Ecto neural progenitor cell (in vitro differentiated cells): ENCODE results near the gene DICER1.
A peak's percentile ranks its signal among the peaks of the same experiment; 100 is the strongest.

Experiments used
- DNase-seq: peaks from one replicate; pipeline ENCODE4 v3.0.0-alpha.2; 2018; ENCODE audit warnings: low spot score

The DICER1 gene

GRCh38 chr14:95087619-95088018 is 69.7 kb downstream of the DICER1 start:
- DNase-seq, result no peak

- DNase-seq, result no peak
Observed at GRCh38 chr14:95085321-95085720, 72.0 kb downstream of the DICER1 start.

GRCh38 chr14:95078867-95079266 is 78.5 kb downstream of the DICER1 start:
- DNase-seq, result no peak

DNA sequence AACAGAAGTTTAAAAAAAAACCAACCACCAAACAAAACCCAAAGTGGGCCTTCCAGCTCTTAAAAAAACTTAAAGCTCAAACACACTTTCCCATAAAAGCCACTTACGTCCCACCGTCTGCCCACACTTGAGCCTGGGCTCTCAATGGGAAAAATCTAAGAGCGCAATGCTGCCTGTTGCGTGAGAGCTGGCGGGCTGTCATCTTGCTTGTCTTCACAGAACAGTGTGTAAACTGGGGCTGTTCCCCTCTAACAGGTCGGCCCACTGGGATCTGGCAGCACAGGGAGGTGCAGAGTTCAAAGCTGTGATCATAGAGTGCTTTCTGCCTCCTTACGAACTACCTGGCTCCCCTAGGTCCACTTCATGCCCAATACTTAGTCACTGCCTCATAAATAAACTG is 80.0 kb downstream of the DICER1 start:
- DNase-seq, result no peak

- DNase-seq, result no peak
Observed at GRCh38 chr14:95075789-95076188, 81.5 kb downstream of the DICER1 start.

- no peak for DNase-seq
Observed at GRCh38 chr14:95073947-95074346, 83.4 kb downstream of the DICER1 start.

DNA sequence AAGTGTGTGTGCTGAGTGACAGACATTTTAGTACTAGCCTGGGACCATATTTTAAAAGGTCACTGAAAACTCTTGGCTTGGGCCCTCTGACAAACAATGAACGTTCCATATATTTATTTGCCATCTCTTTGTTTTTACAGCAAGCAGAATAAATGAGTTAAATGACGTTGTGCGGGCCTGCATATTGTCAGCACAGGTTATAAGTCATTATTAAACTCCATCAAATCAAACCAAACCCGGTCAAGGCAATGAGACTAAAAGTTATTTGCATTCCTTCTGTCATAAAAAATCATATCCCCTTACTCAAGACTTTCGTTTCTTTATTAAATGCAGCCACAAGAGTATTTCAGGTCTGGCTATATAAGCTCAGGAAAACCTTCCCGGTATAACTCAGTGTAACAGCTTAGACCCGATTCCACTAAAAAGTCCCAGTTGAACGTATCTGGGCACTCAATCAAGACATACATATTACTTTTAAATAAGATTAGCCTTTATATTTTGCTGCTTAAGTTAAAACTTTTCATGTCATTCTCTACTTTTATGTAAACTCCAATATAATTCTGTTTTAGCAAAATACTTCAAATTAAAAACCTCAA is 84.9 kb downstream of the DICER1 start:
- DNase-seq, result no peak

DNA sequence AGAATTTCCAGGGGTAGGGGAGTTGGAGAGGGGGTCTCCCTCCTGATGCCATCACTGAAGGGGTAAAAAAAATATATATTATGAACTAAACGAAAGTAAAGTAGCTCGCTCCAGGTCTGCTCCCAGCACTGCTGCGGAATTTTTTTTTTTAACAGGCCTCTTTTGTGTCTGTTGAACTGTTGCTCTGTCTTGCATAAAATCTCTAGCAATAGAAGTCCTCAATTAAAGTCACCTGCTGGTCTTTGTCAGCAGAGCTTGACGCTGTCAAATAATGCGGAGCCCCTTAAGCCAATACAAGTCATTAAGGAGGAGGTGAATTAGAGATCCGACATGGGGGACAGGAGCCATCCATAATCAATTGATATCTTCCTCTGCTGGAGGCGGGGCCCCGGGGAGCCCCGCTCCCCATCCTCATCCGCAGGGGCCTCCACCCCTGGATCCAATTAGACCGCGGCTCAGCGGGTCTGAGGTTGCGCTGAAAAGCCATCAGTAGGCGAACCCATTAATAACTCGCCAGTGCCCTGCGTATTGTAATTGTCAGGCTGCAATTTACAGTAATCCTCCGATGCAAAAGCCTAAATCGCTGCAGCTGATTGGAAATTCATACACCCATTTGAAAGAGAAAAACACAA is 85.6 kb downstream of the DICER1 start:
- no peak for DNase-seq

- DNase-seq, result no peak
Observed at GRCh38 chr14:95070748-95071435, 86.4 kb downstream of the DICER1 start.

DNA sequence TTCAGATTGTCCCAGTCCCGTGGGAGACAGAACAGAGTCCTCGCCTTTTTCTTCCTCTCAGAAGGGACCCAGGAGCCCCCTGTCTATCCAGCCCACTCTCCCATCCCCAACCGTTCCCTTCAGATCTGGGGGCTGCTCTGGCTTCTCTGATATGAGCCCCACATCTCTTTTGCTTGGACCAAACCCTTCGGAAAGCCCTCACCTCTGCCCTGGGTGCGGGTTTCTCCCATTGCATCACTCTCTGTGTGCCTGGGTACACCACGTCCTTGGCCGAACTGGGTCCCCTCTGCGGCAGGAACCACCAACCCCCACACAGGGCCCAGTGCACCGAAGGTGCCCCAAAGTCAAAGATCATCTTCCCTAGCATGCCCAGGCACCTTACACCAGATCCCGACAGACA is 87.8 kb downstream of the DICER1 start:
- peak; percentile 30 for DNase-seq

GRCh38 chr14:95069018-95069417 is 88.3 kb downstream of the DICER1 start:
- DNase-seq, result peak; percentile 33

DNA sequence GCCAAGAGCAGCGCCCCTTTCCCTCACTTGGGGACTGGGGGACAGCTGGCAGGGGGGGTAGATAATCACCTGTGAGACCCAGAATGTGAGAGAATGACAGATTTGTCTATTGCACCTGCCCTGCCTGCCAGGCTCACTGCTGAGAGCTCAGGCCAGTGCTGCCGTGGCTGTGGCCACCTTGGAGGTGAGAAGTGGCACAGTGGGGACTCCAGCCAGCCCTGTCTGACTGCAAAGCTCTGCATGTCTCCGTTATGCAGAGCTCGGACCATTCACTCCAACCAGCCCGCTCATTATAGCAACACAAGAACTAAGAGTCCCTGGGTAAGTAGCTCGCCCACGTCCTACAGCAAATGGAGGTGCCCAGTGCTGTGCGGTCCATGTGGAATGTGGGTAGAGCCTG is 88.8 kb downstream of the DICER1 start:
- DNase-seq, result peak; percentile 21

DNA sequence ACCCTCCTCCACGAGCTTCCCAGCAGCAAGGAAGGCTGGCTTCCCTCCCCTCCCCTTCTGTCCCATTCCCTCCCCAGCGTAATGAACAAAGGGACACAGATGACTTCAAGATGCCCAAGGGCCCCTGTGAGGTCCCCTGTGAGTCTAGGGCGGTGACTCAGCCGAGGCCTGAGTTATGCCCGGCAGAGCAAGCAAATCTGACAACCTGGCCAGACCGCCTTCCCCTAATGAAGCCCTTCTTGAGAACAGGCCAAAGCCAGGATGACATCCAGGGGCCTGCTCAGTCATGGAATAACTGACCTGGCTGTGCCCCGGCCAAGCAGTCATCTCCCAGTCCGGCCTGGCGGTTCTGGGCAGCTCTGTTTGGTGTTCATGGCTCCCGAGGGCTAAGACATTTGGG is 89.2 kb downstream of the DICER1 start:
- DNase-seq, result peak; percentile 24

- DNase-seq, result peak; percentile 19
Observed at GRCh38 chr14:95067526-95067925, 89.8 kb downstream of the DICER1 start.

- DNase-seq, result peak; percentile 6
Observed at GRCh38 chr14:95066427-95066986, 90.8 kb downstream of the DICER1 start.

DNA sequence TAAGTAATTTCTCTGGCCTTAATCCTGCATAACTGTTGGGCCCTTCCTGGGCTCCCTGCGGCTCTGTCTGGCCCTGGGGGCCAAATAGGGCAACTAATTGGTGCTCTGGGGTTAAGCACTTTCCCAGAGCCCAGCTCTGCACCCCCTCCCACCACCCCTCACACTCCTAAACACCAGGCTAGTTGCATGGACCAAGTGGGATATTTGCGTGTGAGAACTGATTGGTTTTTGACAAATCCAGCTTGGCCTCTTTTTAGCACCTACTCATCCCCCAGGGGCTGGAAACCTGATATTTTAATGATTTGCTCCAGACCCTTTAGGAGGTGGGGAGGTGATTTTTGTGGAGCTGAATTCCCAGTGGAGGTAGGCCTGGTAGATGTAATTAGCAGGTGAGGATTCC is 91.9 kb downstream of the DICER1 start:
- DNase-seq, result peak; percentile 39

GRCh38 chr14:95064734-95065133 is 92.6 kb downstream of the DICER1 start:
- DNase-seq, result no peak

GRCh38 chr14:95064256-95064655 is 93.1 kb downstream of the DICER1 start:
- DNase-seq, result no peak

DNA sequence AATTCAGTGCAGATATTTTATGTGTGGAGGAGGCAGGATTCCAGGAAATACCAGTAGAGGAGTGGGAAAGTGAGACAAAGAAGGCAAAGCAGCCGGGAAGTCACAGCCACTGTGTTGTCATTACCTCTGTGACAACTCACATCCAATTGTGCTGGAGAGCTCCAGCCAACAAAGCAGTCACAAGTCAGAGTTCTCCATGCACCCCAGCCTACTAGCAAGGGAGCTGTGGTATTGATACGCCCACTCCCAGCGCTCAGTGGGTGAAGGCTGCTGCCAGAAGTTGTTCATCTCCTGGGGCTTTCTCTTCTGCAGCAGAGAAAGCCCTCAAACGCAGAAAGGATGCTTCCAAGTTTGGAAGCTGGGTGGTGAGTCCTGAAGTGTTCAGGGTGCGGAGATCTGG is 93.9 kb downstream of the DICER1 start:
- no peak for DNase-seq

DNA sequence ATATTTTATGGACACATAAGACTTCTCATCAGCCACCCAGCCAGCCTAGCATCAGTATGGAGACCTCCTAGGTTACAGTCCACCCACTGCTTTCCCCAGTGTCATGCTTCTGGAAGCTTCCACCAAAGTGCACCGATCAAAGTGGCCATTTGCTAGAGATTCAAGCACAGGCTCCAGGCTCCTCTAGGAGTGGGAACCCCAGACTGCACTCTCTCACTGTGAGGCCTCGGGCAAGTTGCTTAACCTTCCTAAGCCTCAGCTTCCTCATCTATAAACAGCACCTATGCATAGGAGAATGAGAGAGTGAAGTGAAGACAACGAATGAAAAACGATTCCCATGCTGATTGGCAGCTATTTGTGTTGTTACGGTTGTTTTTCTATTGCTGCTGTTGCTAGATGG is 94.4 kb downstream of the DICER1 start:
- no peak for DNase-seq

GRCh38 chr14:95062220-95062619 is 95.1 kb downstream of the DICER1 start:
- DNase-seq, result no peak

DNA sequence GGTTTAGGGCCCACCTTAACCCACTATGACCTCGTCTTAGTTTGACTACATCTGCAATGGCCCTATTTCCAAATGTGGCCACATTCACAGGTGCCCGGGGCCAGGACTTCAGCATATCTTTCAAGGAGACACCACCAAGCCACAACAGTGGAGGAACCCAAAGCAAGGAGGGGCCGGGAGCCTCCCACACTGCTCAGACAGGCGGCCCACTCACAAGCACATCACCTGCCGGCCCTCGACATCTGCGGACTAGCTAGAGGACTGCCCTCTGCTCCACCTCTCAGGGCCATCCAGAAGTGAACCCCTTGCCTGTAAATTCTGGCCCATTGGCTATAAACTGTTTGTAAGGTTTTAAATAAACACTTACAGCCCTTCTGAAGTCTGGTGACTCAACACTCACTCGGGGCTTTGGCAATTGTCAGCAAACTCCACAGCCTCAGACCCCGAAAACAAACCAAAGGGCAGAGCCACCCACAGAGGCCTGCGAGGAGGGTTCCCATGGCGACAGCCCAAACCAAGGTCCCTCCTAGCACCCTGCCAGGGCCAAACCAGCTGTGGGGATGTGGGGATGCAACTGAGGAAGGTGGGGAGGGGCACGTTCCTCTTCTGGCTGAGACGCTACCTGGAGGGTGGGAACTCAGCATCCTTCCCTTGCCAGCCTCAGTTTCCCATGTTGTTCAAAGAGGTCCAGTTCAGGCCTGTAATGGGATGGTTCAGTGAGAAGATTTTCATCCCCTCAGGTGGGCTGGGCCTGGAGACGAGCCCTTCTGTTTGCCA is 95.8 kb downstream of the DICER1 start:
- no peak for DNase-seq

DNA sequence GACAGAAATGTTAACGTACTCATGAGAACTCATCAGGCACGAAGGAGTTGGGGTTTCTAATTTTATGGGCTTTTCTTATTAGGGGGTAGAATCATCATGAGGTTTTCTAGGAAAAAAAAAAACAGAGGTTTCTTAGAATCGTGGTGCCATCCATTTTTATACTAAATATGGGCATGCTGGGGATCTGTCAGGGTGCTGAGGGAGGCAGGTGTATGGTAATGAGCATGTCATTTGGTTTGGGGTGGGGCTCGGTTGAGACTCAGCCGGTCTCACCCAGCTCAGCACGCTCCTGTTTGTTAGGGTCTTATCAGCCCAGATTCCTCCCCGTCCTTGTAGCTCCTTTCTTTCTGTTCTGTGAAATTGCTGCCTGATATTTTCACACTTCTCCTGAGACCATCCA is 98.2 kb downstream of the DICER1 start:
- no peak for DNase-seq
